Fibroblast of gingiva (primary cell): Measurements from ENCODE around the gene SWSAP1.
A peak's percentile ranks its signal among the peaks of the same experiment; 100 is the strongest.

Source experiments
- DNase-seq: peaks from one replicate; pipeline ENCODE4 v3.0.0-alpha.2; 2011; ENCODE audit warnings: low read depth

SWSAP1 gene

GRCh38 chr19:11355160-11356073 lies 19.0 kb upstream of the SWSAP1 start, which contains the start of gene PLPPR2:
Gene PLPPR2 (plus strand): TSS chr19:11355432. CDS start chr19:11357674, 2,242 bp downstream.
- peak; percentile 82 for DNase-seq

- no peak for DNase-seq
These were observed 18.4 kb upstream of the SWSAP1 start for GRCh38 chr19:11356074-11356397.

- no peak for DNase-seq
These were observed 17.6 kb upstream of the SWSAP1 start for GRCh38 chr19:11356676-11357550.

- no peak for DNase-seq
These were observed 15.0 kb upstream of the SWSAP1 start for GRCh38 chr19:11359421-11359820.

DNA sequence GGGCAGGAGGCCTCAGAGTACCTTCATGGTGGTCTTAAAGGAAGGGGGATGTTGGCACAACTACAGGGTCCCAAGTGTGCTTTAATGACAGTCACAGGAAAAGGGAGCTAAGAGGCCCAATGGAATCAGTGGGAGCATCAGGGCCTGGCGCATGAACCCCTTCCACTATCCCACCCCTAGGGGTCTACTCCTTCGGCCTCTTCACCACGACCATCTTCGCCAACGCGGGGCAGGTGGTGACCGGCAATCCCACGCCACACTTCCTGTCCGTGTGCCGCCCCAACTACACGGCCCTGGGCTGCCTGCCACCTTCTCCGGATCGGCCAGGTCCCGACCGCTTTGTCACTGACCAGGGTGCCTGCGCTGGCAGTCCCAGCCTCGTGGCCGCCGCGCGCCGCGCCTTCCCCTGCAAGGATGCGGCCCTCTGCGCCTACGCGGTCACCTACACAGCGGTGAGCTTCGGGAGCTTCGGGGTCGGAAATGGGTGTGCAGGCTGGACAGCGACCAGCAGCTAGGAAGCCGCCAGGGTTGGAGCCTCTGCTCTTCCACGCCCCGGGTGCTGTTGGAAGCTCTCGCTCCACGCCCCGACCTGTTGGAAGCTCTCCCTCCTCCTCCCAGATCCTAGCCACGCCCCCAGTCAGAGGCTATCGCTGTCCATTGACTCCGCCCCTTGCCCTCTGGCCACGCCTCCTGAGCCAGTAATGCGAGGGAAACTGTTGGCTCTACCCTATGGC lies 13.3 kb upstream of the SWSAP1 start:
- no peak for DNase-seq

DNA sequence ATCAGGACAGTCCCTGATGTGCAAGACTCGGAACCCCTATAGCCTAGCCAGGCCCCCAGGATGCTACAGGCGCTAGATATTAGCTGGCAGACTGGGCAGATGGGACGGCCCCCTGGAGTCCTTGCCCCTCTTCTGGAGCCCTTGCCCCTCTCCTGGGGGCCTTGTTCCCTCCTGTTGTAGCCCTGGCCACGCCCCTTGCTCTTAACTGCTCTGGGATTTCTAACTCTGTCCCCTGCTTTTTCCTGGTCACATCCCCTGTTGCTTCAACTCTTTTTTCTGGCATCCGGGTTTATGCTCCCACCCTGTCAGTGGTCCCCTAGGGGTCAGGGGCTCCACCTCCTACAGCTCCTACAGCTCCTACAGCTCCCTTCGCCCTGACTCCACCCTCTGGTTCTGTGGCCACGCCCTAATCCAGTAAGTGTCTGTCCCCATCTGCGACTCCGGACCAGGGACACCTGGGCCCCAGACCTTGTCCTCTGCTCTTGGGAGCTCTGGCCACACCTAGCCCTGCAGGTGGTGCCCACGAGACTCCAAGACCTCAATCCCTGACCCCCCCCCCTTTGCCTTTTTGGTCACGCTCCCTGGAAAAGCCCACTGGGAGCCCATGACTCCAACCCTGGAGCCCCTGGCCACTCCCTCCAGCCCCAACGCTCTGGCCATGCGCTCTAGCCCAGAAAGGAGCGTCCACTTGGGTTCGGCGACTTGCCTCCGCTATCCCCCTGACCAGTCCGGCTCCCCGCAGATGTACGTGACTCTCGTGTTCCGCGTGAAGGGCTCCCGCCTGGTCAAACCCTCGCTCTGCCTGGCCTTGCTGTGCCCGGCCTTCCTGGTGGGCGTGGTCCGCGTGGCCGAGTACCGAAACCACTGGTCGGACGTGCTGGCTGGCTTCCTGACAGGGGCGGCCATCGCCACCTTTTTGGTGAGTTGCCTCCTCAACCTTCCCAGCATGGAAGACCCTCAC lies 12.4 kb upstream of the SWSAP1 start:
- DNase-seq = no peak

DNA sequence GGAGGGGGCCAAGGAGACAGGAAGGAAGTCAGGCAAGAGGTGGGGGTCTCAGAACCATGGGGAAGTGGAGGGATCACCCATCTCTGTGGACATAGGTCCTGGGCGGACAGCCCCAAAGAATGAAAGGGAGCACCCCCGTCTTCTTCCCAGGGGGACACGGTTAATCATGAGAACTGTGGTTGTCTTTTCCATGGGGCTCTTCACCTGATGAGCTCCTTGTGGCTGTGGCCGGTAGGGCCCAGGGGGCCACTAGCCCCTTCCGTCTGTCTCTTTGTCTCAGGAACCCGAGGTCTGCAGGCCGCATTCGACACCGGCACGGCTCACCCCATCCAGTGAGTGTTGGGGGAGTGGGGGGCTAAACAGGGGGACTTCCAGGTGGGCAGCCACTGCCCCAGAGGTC lies 10.6 kb upstream of the SWSAP1 start:
- DNase-seq = no peak

DNA sequence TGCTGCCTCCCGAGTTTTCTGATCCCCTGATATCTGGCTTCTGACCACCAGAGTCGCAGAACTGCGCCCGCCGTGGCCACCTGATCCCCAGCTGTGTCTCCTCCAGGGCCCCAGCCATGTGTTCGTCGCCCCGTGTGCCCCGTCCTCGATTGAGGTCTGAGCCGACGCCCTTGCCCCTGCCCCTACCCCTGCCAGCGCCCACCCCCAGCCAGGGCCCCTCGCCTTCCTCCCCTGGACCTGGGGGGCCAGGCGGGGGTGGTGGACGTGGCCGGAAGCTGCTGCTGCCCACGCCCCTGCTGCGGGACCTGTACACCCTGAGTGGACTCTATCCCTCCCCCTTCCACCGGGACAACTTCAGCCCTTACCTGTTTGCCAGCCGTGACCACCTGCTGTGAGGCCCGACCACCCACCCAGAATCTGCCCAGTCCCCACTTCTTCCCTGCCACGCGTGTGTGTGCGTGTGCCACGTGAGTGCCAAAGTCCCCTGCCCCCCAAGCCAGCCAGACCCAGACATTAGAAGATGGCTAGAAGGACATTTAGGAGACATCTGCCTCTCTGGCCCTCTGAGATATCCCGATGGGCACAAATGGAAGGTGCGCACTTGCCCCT lies 10.1 kb upstream of the SWSAP1 start:
- DNase-seq = no peak

DNA sequence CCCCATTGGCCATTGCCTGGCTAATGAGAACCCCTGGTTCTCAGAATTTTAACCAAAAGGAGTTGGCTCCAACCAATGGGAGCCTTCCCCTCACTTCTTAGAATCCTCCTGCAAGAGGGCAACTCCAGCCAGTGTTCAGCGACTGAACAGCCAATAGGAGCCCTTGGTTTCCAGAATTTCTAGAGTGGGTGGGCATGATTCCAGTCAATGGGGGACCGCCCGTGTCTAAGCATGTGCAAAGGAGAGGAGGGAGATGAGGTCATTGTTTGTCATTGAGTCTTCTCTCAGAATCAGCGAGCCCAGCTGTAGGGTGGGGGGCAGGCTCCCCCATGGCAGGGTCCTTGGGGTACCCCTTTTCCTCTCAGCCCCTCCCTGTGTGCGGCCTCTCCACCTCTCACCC lies 9.5 kb upstream of the SWSAP1 start:
- DNase-seq = no peak

- DNase-seq = no peak
These were observed 8.8 kb upstream of the SWSAP1 start for GRCh38 chr19:11365557-11366117.

DNA sequence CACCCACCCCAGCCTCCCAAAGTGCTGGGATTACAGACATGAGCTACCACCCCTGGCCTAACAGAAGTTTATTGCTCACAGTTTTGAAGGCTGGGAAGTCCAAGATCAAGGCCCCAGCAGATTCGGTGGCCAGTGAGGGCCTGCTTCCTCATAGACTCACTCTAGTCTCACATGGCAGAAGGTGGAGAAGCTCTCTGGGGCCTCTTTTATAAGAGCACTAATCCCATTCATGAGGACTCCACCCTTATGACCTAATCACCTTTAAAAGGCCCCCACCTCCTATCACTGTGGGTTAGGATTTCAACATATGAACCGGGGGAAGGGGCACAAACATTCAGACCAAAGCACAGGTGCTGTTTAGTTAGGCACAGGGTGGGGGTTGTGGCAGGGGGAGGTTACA lies 6.9 kb upstream of the SWSAP1 start:
- no peak for DNase-seq

GRCh38 chr19:11370744-11371143 lies 3.7 kb upstream of the SWSAP1 start:
- no peak for DNase-seq

DNA sequence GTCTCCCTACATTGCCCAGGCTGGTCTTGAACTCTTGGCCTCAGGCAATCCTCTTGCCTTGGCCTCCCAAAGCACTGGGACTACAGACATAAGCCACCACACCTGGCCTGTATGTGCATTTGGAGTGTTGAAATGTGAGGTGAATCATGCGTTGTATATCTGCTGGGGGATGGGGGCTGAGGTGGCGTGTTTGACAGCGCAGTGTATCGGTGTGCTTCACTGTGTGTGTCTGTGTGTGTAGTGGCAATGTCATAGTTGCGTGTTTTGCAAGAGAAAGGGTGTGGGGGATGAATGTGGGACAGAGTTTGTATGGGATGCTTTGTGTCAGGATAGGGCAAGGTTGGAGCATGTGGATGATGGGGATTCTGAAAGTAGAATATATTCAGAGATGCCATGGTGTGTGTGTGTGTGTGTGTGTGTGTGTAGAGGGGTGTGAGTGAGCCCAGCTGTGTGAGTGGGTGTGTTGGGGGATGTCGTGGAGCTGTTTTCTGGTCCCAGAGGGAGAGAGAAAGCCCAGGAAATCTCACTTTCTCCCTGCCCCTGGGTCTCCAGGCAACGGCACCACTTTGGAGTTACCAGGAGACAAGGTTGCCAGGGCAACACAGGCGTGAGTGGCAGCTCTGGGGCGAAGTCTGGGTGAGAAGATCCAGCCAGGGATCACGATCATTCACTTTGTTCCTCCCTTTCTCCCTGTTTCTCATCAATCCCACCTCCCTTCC lies 1.1 kb upstream of the SWSAP1 start:
- DNase-seq = no peak

DNA sequence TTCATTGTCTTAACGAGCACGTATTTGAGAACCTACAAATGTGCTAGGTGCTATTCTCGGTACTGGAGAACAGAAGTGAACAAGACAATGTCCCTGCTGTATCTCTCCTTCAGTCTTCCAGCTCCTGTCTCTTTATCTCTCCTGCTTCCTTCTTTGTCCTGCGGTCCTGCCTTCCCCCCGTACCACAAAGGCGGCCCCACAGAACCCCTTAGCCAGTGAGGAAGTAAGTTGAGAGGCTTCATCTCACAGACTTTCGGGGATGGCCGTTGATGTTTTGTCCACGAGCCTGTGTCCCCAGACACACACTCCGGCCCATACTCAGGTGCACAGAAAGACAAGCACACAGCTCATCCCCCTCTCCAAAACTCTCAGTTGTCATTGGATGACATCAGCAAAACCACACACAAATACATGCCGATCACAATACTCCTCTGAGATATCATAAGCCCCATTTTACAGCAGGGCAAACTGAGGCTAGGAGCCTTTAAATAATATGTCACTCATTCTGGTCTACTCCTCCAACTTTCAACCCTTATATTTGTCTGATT lies 507 bp upstream of the SWSAP1 start:
- no peak for DNase-seq

DNA sequence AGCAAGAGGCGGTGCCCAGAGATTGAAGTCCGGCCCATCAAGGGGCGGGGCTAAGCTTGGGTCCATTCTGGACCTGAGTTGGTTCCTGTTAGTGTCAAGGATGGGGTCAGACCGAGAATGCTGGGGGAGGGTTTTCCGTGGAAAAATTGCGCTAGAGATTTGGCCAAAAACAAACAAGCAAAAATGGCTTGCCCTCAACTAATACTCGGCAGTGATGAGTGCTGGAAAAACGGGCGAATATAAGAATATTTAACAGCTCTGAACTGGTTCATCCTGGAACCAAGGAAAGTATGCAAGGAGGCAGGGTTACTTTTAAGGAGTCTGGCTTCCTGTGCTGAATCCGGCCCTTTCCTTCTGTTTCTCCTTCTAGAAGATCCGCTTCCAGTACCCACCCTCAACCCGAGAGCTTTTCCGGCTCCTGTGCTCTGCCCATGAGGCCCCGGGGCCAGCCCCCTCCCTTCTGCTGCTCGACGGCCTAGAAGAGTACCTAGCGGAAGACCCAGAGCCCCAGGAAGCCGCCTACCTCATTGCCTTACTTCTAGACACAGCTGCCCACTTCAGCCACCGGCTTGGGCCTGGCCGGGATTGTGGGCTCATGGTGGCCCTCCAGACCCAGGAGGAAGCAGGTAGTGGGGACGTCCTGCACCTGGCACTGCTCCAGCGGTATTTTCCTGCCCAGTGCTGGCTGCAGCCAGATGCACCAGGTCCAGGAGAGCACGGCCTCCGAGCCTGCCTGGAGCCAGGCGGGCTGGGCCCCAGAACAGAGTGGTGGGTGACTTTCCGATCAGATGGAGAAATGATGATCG lies 880 bp downstream of the SWSAP1 start:
- no peak for DNase-seq

- DNase-seq = peak; percentile 71
These were observed 2.8 kb downstream of the SWSAP1 start for GRCh38 chr19:11377237-11377636.

GRCh38 chr19:11377756-11378155 lies 3.3 kb downstream of the SWSAP1 start:
- DNase-seq = no peak

- peak; percentile 52 for DNase-seq
These were observed 4.1 kb downstream of the SWSAP1 start for GRCh38 chr19:11378319-11379189.
